HEK293 (cell line): ENCODE data around the gene HADHB.
"Not testable (repeated sequence)": the region's sequence is repeated elsewhere in the genome, so short reads cannot be mapped to it uniquely, and the experiment has no call there.

Experiments used
- CTCF ChIA-PET: fragments of 350-600 bp; formaldehyde crosslinking; extraction: SDS; loops from one replicate; lab custom pipeline; 2021; ENCODE audit warnings: antibody characterized with exemption; lab: Yijun Ruan, JAX
- POLR2A ChIA-PET: fragments of 300-600 bp; formaldehyde crosslinking; extraction: SDS; loops from one replicate; lab custom pipeline; 2020; ENCODE audit warnings: antibody characterized with exemption, inconsistent platforms; lab: Yijun Ruan, JAX
- H3K27ac ChIP-seq: fragments of 200-500 bp; sonication (Bioruptor generic); 2 replicates; pipeline ENCODE4 v1.5.1; 2014; ENCODE audit warnings: low read depth, low read length, control low read depth, inconsistent platforms; ENCODE audit errors: extremely low read depth
- H3K36me3 ChIP-seq, 2 experiments: fragments of 200-500 bp in 1 of 2; sonication (Bioruptor generic) in 1 of 2; 1 replicate in 1 of 2; 2 replicates in 1 of 2; pipeline ENCODE4 v1.5.1; 2014 to 2017; ENCODE audit warnings: inconsistent platforms in 2 of 2, low read length in 2 of 2; ENCODE audit not compliant: control insufficient read depth in 2 of 2, insufficient read depth in 1 of 2
- H3K4me1 ChIP-seq: fragments of 200-500 bp; sonication (Bioruptor generic); 2 replicates; pipeline ENCODE4 v1.5.1; 2014; ENCODE audit warnings: mild to moderate bottlenecking, low read length, inconsistent platforms; ENCODE audit not compliant: control insufficient read depth, insufficient read depth
- H3K4me3 ChIP-seq: 2 replicates; pipeline ENCODE4 v1.5.1; 2011; ENCODE audit warnings: low read depth, mild to moderate bottlenecking, control low read depth, low read length, moderate library complexity
- H3K9me3 ChIP-seq: fragments of 200-500 bp; sonication (Bioruptor generic); 2 replicates; pipeline ENCODE4 v1.5.1; 2014; ENCODE audit warnings: low read depth, low read length, inconsistent platforms; ENCODE audit not compliant: control insufficient read depth, insufficient read depth
- BCL11A ChIP-seq: fragments of 450-650 bp; formaldehyde crosslinking; IDR thresholded peaks from 2 replicates; pipeline ENCODE4 v1.5.1; 2016; ENCODE audit warnings: low read depth, missing biosample characterization, missing genetic modification characterization
- HOXD13 ChIP-seq: sonication (generic); formaldehyde crosslinking; IDR thresholded peaks from 2 replicates; pipeline ENCODE4 v1.8.0; 2022; ENCODE audit warnings: missing genetic modification reagents, borderline replicate concordance
- REPIN1 ChIP-seq: fragments of 450-650 bp; formaldehyde crosslinking; IDR thresholded peaks from 2 replicates; pipeline ENCODE4 v1.5.1; 2017; ENCODE audit warnings: missing biosample characterization, missing genetic modification characterization, low read depth
- SCRT1 ChIP-seq: fragments of 450-650 bp; formaldehyde crosslinking; IDR thresholded peaks from 2 replicates; pipeline ENCODE4 v1.5.1; 2016; ENCODE audit warnings: missing biosample characterization, missing genetic modification characterization, borderline replicate concordance
- SETDB1 ChIP-seq: IDR thresholded peaks from one replicate; pipeline ENCODE4 v1.6.1; 2017; ENCODE audit warnings: mild to moderate bottlenecking, low read length, moderate library complexity, mixed read lengths; ENCODE audit not compliant: insufficient read length
- ZFP69B ChIP-seq: fragments of 450-650 bp; formaldehyde crosslinking; IDR thresholded peaks from 2 replicates; pipeline ENCODE4 v1.5.1; 2016; ENCODE audit warnings: missing biosample characterization, missing genetic modification characterization
- ZNF155 ChIP-seq: fragments of 450-650 bp; formaldehyde crosslinking; IDR thresholded peaks from 2 replicates; pipeline ENCODE4 v1.5.1; 2016; ENCODE audit warnings: missing biosample characterization, missing genetic modification characterization
- ZNF157 ChIP-seq: fragments of 450-650 bp; formaldehyde crosslinking; IDR thresholded peaks from 2 replicates; pipeline ENCODE4 v1.5.1; 2016; ENCODE audit warnings: missing biosample characterization, missing genetic modification characterization
- ZNF24 ChIP-seq: fragments of 450-650 bp; formaldehyde crosslinking; IDR thresholded peaks from 2 replicates; pipeline ENCODE4 v1.5.1; 2016; ENCODE audit warnings: missing biosample characterization, missing genetic modification characterization
- ZNF335 ChIP-seq: fragments of 450-650 bp; formaldehyde crosslinking; conservative IDR thresholded peaks from 2 replicates; pipeline ENCODE4 v1.5.1; 2016; ENCODE audit warnings: missing biosample characterization, missing genetic modification characterization
- ZNF610 ChIP-seq: fragments of 450-650 bp; formaldehyde crosslinking; IDR thresholded peaks from 2 replicates; pipeline ENCODE4 v1.5.1; 2016; ENCODE audit warnings: missing biosample characterization, missing genetic modification characterization, borderline replicate concordance
- ZNF624 ChIP-seq: fragments of 450-650 bp; formaldehyde crosslinking; IDR thresholded peaks from 2 replicates; pipeline ENCODE4 v1.5.1; 2017; ENCODE audit warnings: missing biosample characterization, missing genetic modification characterization
- ZNF776 ChIP-seq: fragments of 450-650 bp; formaldehyde crosslinking; IDR thresholded peaks from 2 replicates; pipeline ENCODE4 v1.5.0; 2017; ENCODE audit warnings: missing biosample characterization, missing genetic modification characterization, borderline replicate concordance
- TF ChIP-seq, protein P1 (sequence below): fragments of 450-650 bp; formaldehyde crosslinking; IDR thresholded peaks from 2 replicates; pipeline ENCODE4 v1.5.1; 2016; ENCODE audit warnings: missing biosample characterization, missing genetic modification characterization
- TF ChIP-seq, protein P2 (sequence below): fragments of 450-650 bp; formaldehyde crosslinking; IDR thresholded peaks from 2 replicates; pipeline ENCODE4 v1.5.1; 2016; ENCODE audit warnings: missing biosample characterization, missing genetic modification characterization
- TF ChIP-seq, protein P3 (sequence below): fragments of 450-650 bp; formaldehyde crosslinking; IDR thresholded peaks from 2 replicates; pipeline ENCODE4 v1.5.1; 2017; ENCODE audit warnings: missing biosample characterization, missing genetic modification characterization
- TF ChIP-seq, protein P4 (sequence below): fragments of 450-650 bp; formaldehyde crosslinking; IDR thresholded peaks from 2 replicates; pipeline ENCODE4 v1.5.1; 2016; ENCODE audit warnings: missing biosample characterization, missing genetic modification characterization
- TF ChIP-seq, protein P5 (sequence below): fragments of 450-650 bp; formaldehyde crosslinking; IDR thresholded peaks from 2 replicates; pipeline ENCODE4 v1.5.1; 2016; ENCODE audit warnings: missing biosample characterization, missing genetic modification characterization

Gene HADHB

DNA sequence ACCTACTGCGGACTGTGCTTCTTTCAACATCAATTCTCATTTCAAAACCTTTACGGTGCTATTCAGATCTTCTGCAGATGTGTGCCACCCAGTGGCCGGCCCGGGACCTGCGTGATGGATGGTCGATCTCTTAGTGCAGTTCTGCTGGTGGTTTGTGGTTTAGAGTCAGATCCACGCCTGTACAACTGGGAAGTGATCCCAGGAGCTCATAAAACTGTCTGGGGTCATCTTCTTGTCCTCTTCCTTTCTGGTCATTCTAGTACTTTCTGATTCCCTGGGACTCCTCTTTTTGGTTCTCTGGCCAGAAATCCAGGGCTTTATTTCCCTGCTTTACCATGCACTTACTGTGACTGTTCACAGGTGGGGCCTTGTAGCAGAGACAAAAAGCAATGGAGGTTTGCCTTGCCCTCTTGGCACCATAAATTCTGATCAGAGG, 85.4 kb downstream of the HADHB start (continued):
- TF ChIP-seq, protein P1, sequence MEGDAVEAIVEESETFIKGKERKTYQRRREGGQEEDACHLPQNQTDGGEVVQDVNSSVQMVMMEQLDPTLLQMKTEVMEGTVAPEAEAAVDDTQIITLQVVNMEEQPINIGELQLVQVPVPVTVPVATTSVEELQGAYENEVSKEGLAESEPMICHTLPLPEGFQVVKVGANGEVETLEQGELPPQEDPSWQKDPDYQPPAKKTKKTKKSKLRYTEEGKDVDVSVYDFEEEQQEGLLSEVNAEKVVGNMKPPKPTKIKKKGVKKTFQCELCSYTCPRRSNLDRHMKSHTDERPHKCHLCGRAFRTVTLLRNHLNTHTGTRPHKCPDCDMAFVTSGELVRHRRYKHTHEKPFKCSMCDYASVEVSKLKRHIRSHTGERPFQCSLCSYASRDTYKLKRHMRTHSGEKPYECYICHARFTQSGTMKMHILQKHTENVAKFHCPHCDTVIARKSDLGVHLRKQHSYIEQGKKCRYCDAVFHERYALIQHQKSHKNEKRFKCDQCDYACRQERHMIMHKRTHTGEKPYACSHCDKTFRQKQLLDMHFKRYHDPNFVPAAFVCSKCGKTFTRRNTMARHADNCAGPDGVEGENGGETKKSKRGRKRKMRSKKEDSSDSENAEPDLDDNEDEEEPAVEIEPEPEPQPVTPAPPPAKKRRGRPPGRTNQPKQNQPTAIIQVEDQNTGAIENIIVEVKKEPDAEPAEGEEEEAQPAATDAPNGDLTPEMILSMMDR (tag by site-specific recombination): peak; percentile 56; the same call in 1 of the 2 replicates
- TF ChIP-seq, protein P2, sequence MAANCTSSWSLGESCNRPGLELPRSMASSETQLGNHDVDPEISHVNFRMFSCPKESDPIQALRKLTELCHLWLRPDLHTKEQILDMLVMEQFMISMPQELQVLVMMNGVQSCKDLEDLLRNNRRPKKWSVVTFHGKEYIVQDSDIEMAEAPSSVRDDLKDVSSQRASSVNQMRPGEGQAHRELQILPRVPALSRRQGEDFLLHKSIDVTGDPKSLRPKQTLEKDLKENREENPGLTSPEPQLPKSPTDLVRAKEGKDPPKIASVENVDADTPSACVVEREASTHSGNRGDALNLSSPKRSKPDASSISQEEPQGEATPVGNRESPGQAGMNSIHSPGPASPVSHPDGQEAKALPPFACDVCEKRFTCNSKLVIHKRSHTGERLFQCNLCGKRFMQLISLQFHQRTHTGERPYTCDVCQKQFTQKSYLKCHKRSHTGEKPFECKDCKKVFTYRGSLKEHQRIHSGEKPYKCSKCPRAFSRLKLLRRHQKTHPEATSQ (tag by site-specific recombination): no peak
- no peak for TF ChIP-seq ZNF335
- TF ChIP-seq ZNF610 (tag by site-specific recombination): no peak
- TF ChIP-seq, protein P3, sequence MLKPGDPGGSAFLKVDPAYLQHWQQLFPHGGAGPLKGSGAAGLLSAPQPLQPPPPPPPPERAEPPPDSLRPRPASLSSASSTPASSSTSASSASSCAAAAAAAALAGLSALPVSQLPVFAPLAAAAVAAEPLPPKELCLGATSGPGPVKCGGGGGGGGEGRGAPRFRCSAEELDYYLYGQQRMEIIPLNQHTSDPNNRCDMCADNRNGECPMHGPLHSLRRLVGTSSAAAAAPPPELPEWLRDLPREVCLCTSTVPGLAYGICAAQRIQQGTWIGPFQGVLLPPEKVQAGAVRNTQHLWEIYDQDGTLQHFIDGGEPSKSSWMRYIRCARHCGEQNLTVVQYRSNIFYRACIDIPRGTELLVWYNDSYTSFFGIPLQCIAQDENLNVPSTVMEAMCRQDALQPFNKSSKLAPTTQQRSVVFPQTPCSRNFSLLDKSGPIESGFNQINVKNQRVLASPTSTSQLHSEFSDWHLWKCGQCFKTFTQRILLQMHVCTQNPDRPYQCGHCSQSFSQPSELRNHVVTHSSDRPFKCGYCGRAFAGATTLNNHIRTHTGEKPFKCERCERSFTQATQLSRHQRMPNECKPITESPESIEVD (tag by site-specific recombination): no peak
- no peak for TF ChIP-seq ZNF157 (tag by site-specific recombination)

DNA sequence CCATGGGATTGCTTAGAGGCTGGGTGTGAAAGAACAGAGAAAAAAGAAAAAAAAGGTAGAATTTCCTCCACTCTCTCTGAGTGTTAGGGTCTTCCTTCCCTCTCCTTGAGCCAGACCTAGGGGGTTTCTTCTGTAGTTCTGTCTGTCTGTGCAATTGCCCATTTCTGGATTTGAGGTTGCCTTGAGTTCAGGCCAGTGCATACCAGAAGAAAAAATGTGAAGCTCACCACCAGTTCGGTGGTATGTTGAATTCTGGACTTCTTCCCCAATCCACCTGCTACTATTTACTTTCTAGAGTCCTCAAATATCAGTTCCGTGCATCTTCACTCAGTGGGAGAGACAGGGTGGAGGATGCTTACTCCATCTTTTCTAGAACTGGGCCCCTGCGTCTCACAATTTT, 85.9 kb downstream of the HADHB start:
- CTCF ChIA-PET: interaction anchor here (0.6 to 2.3 kb wide), 20 partner anchors 8 to 416 kb away, joined by 3 to 7 read pairs (median 4); partner anchors contain the start of genes HADHA and HADHB
- Histone ChIP-seq H3K4me1 (no peaks in the 10 kb centered on the region), H3K36me3 (no peaks in the 10 kb centered on the region), H3K27ac (no peak overlapping the region), H3K9me3 (no peaks in the 10 kb centered on the region), H3K4me3 (no peak overlapping the region)
- POLR2A ChIA-PET: interaction anchor here (0.6 to 1.1 kb wide), 2 partner anchors 15 to 475 kb away, joined by 3 read pairs; partner anchors contain the start of gene SELENOI
- TF ChIP-seq ZFP69B (tag by site-specific recombination): no peak
- TF ChIP-seq, protein P4, sequence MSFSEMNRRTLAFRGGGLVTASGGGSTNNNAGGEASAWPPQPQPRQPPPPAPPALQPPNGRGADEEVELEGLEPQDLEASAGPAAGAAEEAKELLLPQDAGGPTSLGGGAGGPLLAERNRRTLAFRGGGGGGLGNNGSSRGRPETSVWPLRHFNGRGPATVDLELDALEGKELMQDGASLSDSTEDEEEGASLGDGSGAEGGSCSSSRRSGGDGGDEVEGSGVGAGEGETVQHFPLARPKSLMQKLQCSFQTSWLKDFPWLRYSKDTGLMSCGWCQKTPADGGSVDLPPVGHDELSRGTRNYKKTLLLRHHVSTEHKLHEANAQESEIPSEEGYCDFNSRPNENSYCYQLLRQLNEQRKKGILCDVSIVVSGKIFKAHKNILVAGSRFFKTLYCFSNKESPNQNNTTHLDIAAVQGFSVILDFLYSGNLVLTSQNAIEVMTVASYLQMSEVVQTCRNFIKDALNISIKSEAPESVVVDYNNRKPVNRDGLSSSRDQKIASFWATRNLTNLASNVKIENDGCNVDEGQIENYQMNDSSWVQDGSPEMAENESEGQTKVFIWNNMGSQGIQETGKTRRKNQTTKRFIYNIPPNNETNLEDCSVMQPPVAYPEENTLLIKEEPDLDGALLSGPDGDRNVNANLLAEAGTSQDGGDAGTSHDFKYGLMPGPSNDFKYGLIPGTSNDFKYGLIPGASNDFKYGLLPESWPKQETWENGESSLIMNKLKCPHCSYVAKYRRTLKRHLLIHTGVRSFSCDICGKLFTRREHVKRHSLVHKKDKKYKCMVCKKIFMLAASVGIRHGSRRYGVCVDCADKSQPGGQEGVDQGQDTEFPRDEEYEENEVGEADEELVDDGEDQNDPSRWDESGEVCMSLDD (tag by site-specific recombination): no peak
- no peak for TF ChIP-seq SCRT1 (tag by site-specific recombination)
- TF ChIP-seq ZNF24: no peak
- TF ChIP-seq ZNF776: no peak
- no peak for TF ChIP-seq ZNF624 (tag by site-specific recombination)
- TF ChIP-seq, protein P5, sequence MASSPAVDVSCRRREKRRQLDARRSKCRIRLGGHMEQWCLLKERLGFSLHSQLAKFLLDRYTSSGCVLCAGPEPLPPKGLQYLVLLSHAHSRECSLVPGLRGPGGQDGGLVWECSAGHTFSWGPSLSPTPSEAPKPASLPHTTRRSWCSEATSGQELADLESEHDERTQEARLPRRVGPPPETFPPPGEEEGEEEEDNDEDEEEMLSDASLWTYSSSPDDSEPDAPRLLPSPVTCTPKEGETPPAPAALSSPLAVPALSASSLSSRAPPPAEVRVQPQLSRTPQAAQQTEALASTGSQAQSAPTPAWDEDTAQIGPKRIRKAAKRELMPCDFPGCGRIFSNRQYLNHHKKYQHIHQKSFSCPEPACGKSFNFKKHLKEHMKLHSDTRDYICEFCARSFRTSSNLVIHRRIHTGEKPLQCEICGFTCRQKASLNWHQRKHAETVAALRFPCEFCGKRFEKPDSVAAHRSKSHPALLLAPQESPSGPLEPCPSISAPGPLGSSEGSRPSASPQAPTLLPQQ (tag by site-specific recombination): no peak
- no peak for TF ChIP-seq REPIN1
- no peak for TF ChIP-seq SETDB1
- no peak for TF ChIP-seq BCL11A (tag by site-specific recombination)
- no peak for TF ChIP-seq HOXD13 (CRISPR knock-in tag)
- TF ChIP-seq ZNF155 (tag by site-specific recombination): no peak

DNA sequence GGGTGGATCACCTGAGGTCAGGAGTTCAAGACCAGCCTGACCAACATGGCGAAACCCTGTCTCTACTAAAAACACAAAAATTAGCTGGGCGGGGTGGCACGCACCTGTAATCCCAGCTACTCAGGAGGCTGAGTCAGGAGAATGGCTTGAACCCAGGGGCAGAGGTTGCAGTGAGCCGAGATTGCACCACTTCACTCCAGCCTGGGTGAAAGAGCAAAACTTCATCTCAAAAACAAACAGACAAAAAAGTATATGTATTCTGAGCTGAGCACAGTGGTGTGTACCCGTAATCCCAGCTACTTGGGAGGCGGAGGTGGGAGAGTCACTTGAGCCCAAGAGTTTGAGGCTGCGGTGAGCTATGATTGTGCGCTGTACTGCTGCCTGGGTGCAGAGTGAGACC, 86.6 kb downstream of the HADHB start:
- not testable (repeated sequence) for H3K4me1 ChIP-seq, H3K4me3 ChIP-seq, H3K27ac ChIP-seq, H3K9me3 ChIP-seq, H3K36me3 ChIP-seq
- POLR2A ChIA-PET: interaction anchor here (1.1 kb wide), 1 partner anchor 14 kb away, joined by 3 read pairs; the partner anchor contains the start of gene SELENOI
- CTCF ChIA-PET: interaction anchor here (0.6 to 2.3 kb wide), 14 partner anchors 7 to 802 kb away, joined by 3 to 7 read pairs (median 4); no protein-coding TSS in a partner anchor
